AG04450 (cell line): ENCODE data around the gene RPS16. TPM values are rescaled to one million over a fixed set of nuclear protein-coding genes. Genes with fewer than 3 reads are reported as not detected.

Experiments used
- CTCF ChIA-PET: fragments of 300-600, 350-600 bp; formaldehyde crosslinking; extraction: SDS; loops from one replicate; lab custom pipeline; 2022; ENCODE audit warnings: antibody characterized with exemption, inconsistent platforms; lab: Charles Lee
- POLR2A ChIA-PET: fragments of 350-600 bp; formaldehyde crosslinking; extraction: SDS; loops from one replicate; lab custom pipeline; 2021; ENCODE audit warnings: antibody characterized with exemption, inconsistent platforms; lab: Yijun Ruan, JAX
- DNase-seq: peaks from one replicate; pipeline ENCODE4 v3.0.0-alpha.2; 2011; ENCODE audit warnings: low read depth, low spot score
- H3K27ac ChIP-seq: one replicate; pipeline ENCODE4 v1.5.1; 2012; ENCODE audit warnings: low read depth, low read length, control low read depth
- H3K27me3 ChIP-seq: one replicate; pipeline ENCODE4 v1.6.0; 2012; ENCODE audit warnings: low read length; ENCODE audit not compliant: control insufficient read depth, insufficient read depth
- H3K4me3 ChIP-seq: 2 replicates; pipeline ENCODE4 v1.5.1; 2011; ENCODE audit warnings: mild to moderate bottlenecking, low read depth, low read length, control low read depth
- H3K9me3 ChIP-seq: 2 replicates; pipeline ENCODE4 v1.5.1; 2012; ENCODE audit warnings: low read length; ENCODE audit not compliant: control insufficient read depth, insufficient read depth
- polyA plus RNA-seq: library from polyadenylated mRNA; depleted of rRNA; stranded (reverse); fragments of >200 nt; gene quantifications from 2 replicates; pipeline ENCODE4 v1.2.3, GENCODE V29; 2011; rRNA removed
- small RNA-seq: library from RNA; depleted of rRNA; stranded (forward); fragments of <200 nt; gene quantifications from one replicate; pipeline ENCODE3, GENCODE V24; 2012; ENCODE audit warnings: low read depth; ENCODE audit not compliant: insufficient read length
- TF ChIP-seq, protein P1 (sequence below): IDR thresholded peaks from 2 replicates; pipeline ENCODE4 v1.5.1; 2011; ENCODE audit warnings: low read depth, low read length, control low read depth, inconsistent platforms

RPS16 gene
- polyA plus RNA-seq, 1 experiment = 1,488 TPM

DNA sequence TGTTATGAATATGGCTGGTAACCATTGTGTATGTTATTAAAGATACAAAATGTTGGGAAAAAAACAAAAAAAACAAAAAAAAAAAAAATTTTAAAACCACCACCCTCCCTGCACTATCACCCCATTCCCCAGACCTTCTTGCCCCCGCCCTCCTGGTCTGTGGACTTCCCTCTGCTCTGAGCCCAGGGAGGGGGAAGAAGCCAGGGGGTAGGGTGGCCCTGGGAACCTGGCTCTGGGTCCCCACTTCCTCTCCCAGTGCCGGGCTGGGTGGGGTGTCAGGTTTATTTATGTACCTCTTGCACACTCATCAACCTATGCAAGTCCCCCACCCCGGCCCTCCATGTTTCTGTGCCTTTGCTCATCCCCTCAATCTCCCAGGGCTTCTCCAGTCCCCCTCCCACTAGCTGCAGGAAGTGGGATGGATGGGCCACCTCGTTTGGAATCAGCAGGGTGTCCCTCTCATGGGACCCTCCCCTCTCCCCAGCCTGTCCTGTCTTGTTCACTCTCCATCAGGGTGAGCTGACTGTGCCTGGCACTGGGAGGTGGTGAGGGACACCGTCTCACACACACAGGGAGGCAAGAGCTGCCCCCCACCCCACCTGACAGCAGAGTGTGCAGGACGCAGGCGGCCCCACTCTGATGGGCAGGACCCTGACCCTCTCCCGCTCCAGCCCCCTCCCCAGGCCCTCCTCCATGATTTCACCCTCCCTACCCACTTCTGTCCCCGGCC is 50.7 kb downstream of the RPS16 start:
- no peak overlapping the region for H3K27ac ChIP-seq
- no peak overlapping the region for H3K4me3 ChIP-seq
- DNase-seq = no peak
- ChIA-PET CTCF (interaction anchor here (1.0 to 1.2 kb wide), 2 partner anchors 9 to 13 kb away, joined by 3 read pairs; no protein-coding TSS in a partner anchor), POLR2A (interaction anchor here (0.7 kb wide), 1 partner anchor 555 kb away, joined by 4 read pairs; no protein-coding TSS in a partner anchor)
- H3K27me3 ChIP-seq = no peaks in the 10 kb centered on the region
- TF ChIP-seq, protein P1, sequence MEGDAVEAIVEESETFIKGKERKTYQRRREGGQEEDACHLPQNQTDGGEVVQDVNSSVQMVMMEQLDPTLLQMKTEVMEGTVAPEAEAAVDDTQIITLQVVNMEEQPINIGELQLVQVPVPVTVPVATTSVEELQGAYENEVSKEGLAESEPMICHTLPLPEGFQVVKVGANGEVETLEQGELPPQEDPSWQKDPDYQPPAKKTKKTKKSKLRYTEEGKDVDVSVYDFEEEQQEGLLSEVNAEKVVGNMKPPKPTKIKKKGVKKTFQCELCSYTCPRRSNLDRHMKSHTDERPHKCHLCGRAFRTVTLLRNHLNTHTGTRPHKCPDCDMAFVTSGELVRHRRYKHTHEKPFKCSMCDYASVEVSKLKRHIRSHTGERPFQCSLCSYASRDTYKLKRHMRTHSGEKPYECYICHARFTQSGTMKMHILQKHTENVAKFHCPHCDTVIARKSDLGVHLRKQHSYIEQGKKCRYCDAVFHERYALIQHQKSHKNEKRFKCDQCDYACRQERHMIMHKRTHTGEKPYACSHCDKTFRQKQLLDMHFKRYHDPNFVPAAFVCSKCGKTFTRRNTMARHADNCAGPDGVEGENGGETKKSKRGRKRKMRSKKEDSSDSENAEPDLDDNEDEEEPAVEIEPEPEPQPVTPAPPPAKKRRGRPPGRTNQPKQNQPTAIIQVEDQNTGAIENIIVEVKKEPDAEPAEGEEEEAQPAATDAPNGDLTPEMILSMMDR = no peak
- H3K9me3 ChIP-seq = no peaks in the 10 kb centered on the region

Small RNA genes within 50 kb of the gene (small RNA-seq; reads per million reads assigned to genes)
- gene MIR4530 = not detected

Other genes with a start within 250 kb of the RPS16 start
- not detected in 2 replicates for gene NCCRP1, start 239.0 kb downstream of the RPS16 start, polyA plus RNA-seq
- not detected in 2 replicates for gene SYCN, start 231.7 kb downstream of the RPS16 start, polyA plus RNA-seq
- gene IFNL3, start 190.9 kb downstream of the RPS16 start, polyA plus RNA-seq = not detected in 2 replicates
- not detected in 2 replicates for gene IFNL4, start 187.1 kb downstream of the RPS16 start, polyA plus RNA-seq
- not detected in 2 replicates for gene IFNL2, start 167.6 kb downstream of the RPS16 start, polyA plus RNA-seq
- not detected in 2 replicates for gene IFNL1, start 139.5 kb downstream of the RPS16 start, polyA plus RNA-seq
- 0.15 and 0.16 TPM in 2 replicates for gene LRFN1, start 115.1 kb downstream of the RPS16 start, polyA plus RNA-seq
- gene GMFG, start 99.9 kb downstream of the RPS16 start, polyA plus RNA-seq = 0.17 and 0.26 TPM in 2 replicates
- gene SAMD4B, start 93.5 kb downstream of the RPS16 start, polyA plus RNA-seq = 33.4 and 47.3 TPM in 2 replicates
- 51.9 and 60.5 TPM in 2 replicates for gene PAF1, start 44.8 kb downstream of the RPS16 start, polyA plus RNA-seq
- gene MED29, start 44.6 kb downstream of the RPS16 start, polyA plus RNA-seq = 28.0 and 29.9 TPM in 2 replicates
- gene ZFP36, start 29.1 kb downstream of the RPS16 start, polyA plus RNA-seq = 4.1 and 8.3 TPM in 2 replicates
- gene PLEKHG2, start 23.3 kb downstream of the RPS16 start, polyA plus RNA-seq = 12.3 and 19.1 TPM in 2 replicates
- 75.3 and 78.0 TPM in 2 replicates for gene SUPT5H, start 9.6 kb upstream of the RPS16 start, polyA plus RNA-seq
- gene TIMM50, start 44.9 kb upstream of the RPS16 start, polyA plus RNA-seq = 58.9 and 75.0 TPM in 2 replicates
- gene DLL3, start 63.0 kb upstream of the RPS16 start, polyA plus RNA-seq = 0.47 and 0.58 TPM in 2 replicates
- not detected in 2 replicates for gene SELENOV, start 79.2 kb upstream of the RPS16 start, polyA plus RNA-seq
- 2.3 and 3.1 TPM in 2 replicates for gene EID2B, start 96.9 kb upstream of the RPS16 start, polyA plus RNA-seq
- gene EID2, start 104.2 kb upstream of the RPS16 start, polyA plus RNA-seq = 11.3 and 11.5 TPM in 2 replicates
- not detected in 2 replicates for gene LGALS13, start 166.6 kb upstream of the RPS16 start, polyA plus RNA-seq
- gene LGALS16, start 220.0 kb upstream of the RPS16 start, polyA plus RNA-seq = not detected in 2 replicates